ENCODE measurements around the gene SPO11.
"Not testable (repeated sequence)": the region's sequence is repeated elsewhere in the genome, so short reads cannot be mapped to it uniquely, and the experiment has no call there.

SPO11 gene

GRCh38 chr20:57332105-57333089, 2.8 kb downstream of the SPO11 start:
- in situ Hi-C loops (cut with MboI; ENCODE audit: low sequenced_read_pairs): loop anchor here (10.0 kb wide), 1 partner anchor 248 kb away; no protein-coding TSS in a partner anchor

- in situ Hi-C loops (cut with MboI; ENCODE audit: low sequenced_read_pairs): loop anchor here (10.0 kb wide), 1 partner anchor 251 kb away; no protein-coding TSS in a partner anchor
These were observed 5.8 kb downstream of the SPO11 start for GRCh38 chr20:57335392-57335791.

GRCh38 chr20:57341663-57342062, 12.1 kb downstream of the SPO11 start:
- in situ Hi-C loops (cut with MboI; ENCODE audit: low sequenced_read_pairs): no loop called here

GRCh38 chr20:57342829-57343228, 13.2 kb downstream of the SPO11 start:
- in situ Hi-C loops (cut with MboI; ENCODE audit: low sequenced_read_pairs): no loop called here

GRCh38 chr20:57346477-57346876, 16.9 kb downstream of the SPO11 start:
- in situ Hi-C loops (cut with MboI; ENCODE audit: low sequenced_read_pairs): no loop called here

GRCh38 chr20:57347393-57347792, 17.8 kb downstream of the SPO11 start:
- in situ Hi-C loops (cut with MboI; ENCODE audit: low sequenced_read_pairs): no loop called here

- in situ Hi-C loops (cut with MboI; ENCODE audit: low sequenced_read_pairs): not testable (repeated sequence)
These were observed 18.8 kb downstream of the SPO11 start for GRCh38 chr20:57348200-57348921.

- in situ Hi-C loops (cut with MboI; ENCODE audit: low sequenced_read_pairs): not testable (repeated sequence)
These were observed 19.4 kb downstream of the SPO11 start for GRCh38 chr20:57348922-57349574.

GRCh38 chr20:57350081-57350710, 20.6 kb downstream of the SPO11 start:
- in situ Hi-C loops (cut with MboI; ENCODE audit: low sequenced_read_pairs): no loop called here

- in situ Hi-C loops (cut with MboI; ENCODE audit: low sequenced_read_pairs): not testable (repeated sequence)
These were observed 21.1 kb downstream of the SPO11 start for GRCh38 chr20:57350726-57351041.

GRCh38 chr20:57351042-57351783, 21.6 kb downstream of the SPO11 start, which contains the start of gene RAE1:
Gene RAE1 (plus strand): TSS chr20:57351255. CDS start chr20:57354039, 2,784 bp downstream.
- in situ Hi-C loops (cut with MboI; ENCODE audit: low sequenced_read_pairs): no loop called here

GRCh38 chr20:57352305-57352704, 22.7 kb downstream of the SPO11 start:
- in situ Hi-C loops (cut with MboI; ENCODE audit: low sequenced_read_pairs): no loop called here

GRCh38 chr20:57353351-57353750, 23.7 kb downstream of the SPO11 start:
- in situ Hi-C loops (cut with MboI; ENCODE audit: low sequenced_read_pairs): no loop called here

- in situ Hi-C loops (cut with MboI; ENCODE audit: low sequenced_read_pairs): no loop called here
These were observed 31.9 kb downstream of the SPO11 start for GRCh38 chr20:57361517-57361916.

GRCh38 chr20:57364451-57364850, 34.8 kb downstream of the SPO11 start:
- in situ Hi-C loops (cut with MboI; ENCODE audit: low sequenced_read_pairs): no loop called here

GRCh38 chr20:57369596-57369995, 40.0 kb downstream of the SPO11 start:
- in situ Hi-C loops (cut with MboI; ENCODE audit: low sequenced_read_pairs): no loop called here

GRCh38 chr20:57370316-57370715, 40.7 kb downstream of the SPO11 start:
- in situ Hi-C loops (cut with MboI; ENCODE audit: low sequenced_read_pairs): no loop called here

GRCh38 chr20:57371363-57371762, 41.8 kb downstream of the SPO11 start:
- in situ Hi-C loops (cut with MboI; ENCODE audit: low sequenced_read_pairs): no loop called here

GRCh38 chr20:57372157-57372556, 42.6 kb downstream of the SPO11 start:
- in situ Hi-C loops (cut with MboI; ENCODE audit: low sequenced_read_pairs): no loop called here

All from HL-60/S4 treated with retinoic acid at 250 ng/mL for 4 days and 3 days (cell line).